SK-N-MC (cell line): ENCODE measurements around the gene OTX2.

ENCODE experiments used
- EZH2 ChIP-seq: fragments of 200-600 bp; sonication (generic); IDR thresholded peaks from one replicate; pipeline ENCODE4 v1.6.1; 2017; ENCODE audit warnings: antibody characterized with exemption
- FOXP2 ChIP-seq: optimal IDR thresholded peaks from 2 replicates; pipeline ENCODE3; 2011; ENCODE audit warnings: mild to moderate bottlenecking, moderate library complexity; ENCODE audit not compliant: insufficient read depth; ENCODE audit errors: extremely low read length, control extremely low read depth
- POLR2AphosphoS5 ChIP-seq: IDR thresholded peaks from 2 replicates; pipeline ENCODE4 v1.6.1; 2012; ENCODE audit warnings: mild to moderate bottlenecking, low read depth, low read length, borderline replicate concordance

GRCh38 chr14:56801920-56802319 is 8.4 kb downstream of the OTX2 start:
- TF ChIP-seq EZH2 (no peak), FOXP2 (no peak), POLR2AphosphoS5 (no peak)
